GM10248 (cell line): ENCODE measurements around the gene EHMT1.
"Not testable (repeated sequence)": the region's sequence is repeated elsewhere in the genome, so short reads cannot be mapped to it uniquely, and the experiment has no call there.

Experiments
- CTCF ChIA-PET: fragments of 300-600 bp; sonication (Branson Sonifier 250); formaldehyde crosslinking; extraction: SDS; loops from one replicate; lab custom pipeline; 2021; ENCODE audit warnings: antibody characterized with exemption; lab: Yijun Ruan, JAX
- POLR2A ChIA-PET: fragments of 350-650 bp; sonication (Branson Sonifier 250); formaldehyde crosslinking; extraction: SDS; loops from one replicate; lab custom pipeline; 2020; ENCODE audit warnings: antibody characterized with exemption; lab: Yijun Ruan, JAX
- DNase-seq: peaks from one replicate; pipeline ENCODE4 v3.0.0; 2012; ENCODE audit errors: extremely low spot score
- CTCF ChIP-seq: IDR thresholded peaks from 2 replicates; pipeline ENCODE4 v1.5.1; 2012; ENCODE audit warnings: mild to moderate bottlenecking, low read depth; ENCODE audit errors: extremely low read depth, missing control alignments, control extremely low read depth

Gene EHMT1

GRCh38 chr9:137734181-137734580 lies 115.4 kb downstream of the EHMT1 start:
- DNase-seq, result no peak
- ChIA-PET CTCF (no interaction called here), POLR2A (no interaction called here)
- TF ChIP-seq CTCF, result no peak

- not testable (repeated sequence) for DNase-seq
- POLR2A ChIA-PET, result interaction anchor here (0.7 to 1.5 kb wide), 2 partner anchors 22 to 118 kb away, joined by 4 read pairs; no protein-coding TSS in a partner anchor
- CTCF ChIA-PET, result interaction anchor here (1.1 kb wide), 1 partner anchor 65 kb away, joined by 3 read pairs; no protein-coding TSS in a partner anchor
Observed at GRCh38 chr9:137738182-137738696, 119.4 kb downstream of the EHMT1 start.

GRCh38 chr9:137738703-137739102 lies 119.9 kb downstream of the EHMT1 start:
- no peak for TF ChIP-seq CTCF
- no peak for DNase-seq
- POLR2A ChIA-PET, result interaction anchor here (0.7 to 1.5 kb wide), 2 partner anchors 22 to 119 kb away, joined by 4 read pairs; no protein-coding TSS in a partner anchor
- CTCF ChIA-PET, result interaction anchor here (1.1 kb wide), 1 partner anchor 66 kb away, joined by 3 read pairs; no protein-coding TSS in a partner anchor

GRCh38 chr9:137739371-137740309 lies 120.8 kb downstream of the EHMT1 start:
- POLR2A ChIA-PET, result interaction anchor here (1.5 kb wide), 1 partner anchor 21 kb away, joined by 4 read pairs; no protein-coding TSS in a partner anchor
- TF ChIP-seq CTCF, result no peak
- no peak for DNase-seq
- CTCF ChIA-PET, result no interaction called here

- no peak for DNase-seq
- no peak for TF ChIP-seq CTCF
- CTCF ChIA-PET, result no interaction called here
- POLR2A ChIA-PET, result no interaction called here
Observed at GRCh38 chr9:137740312-137740711, 121.5 kb downstream of the EHMT1 start.

GRCh38 chr9:137741330-137741729 lies 122.5 kb downstream of the EHMT1 start:
- POLR2A ChIA-PET, result no interaction called here
- CTCF ChIA-PET, result interaction anchor here (1.4 kb wide), 1 partner anchor 20 kb away, joined by 3 read pairs; no protein-coding TSS in a partner anchor
- no peak for TF ChIP-seq CTCF
- DNase-seq, result no peak

- ChIA-PET CTCF (interaction anchor here (1.0 to 1.4 kb wide), 2 partner anchors 12 to 18 kb away, joined by 3 read pairs; no protein-coding TSS in a partner anchor), POLR2A (interaction anchor here (1.0 kb wide), 1 partner anchor 19 kb away, joined by 4 read pairs; no protein-coding TSS in a partner anchor)
- DNase-seq, result no peak
- no peak for TF ChIP-seq CTCF
Observed at GRCh38 chr9:137742698-137743097, 123.9 kb downstream of the EHMT1 start.
